ENCODE results near the gene STAT6. TPM values are rescaled to one million over a fixed set of nuclear protein-coding genes. Genes with fewer than 3 reads are reported as not detected.
"Not testable (repeated sequence)": the region's sequence is repeated elsewhere in the genome, so short reads cannot be mapped to it uniquely, and the experiment has no call there.

The STAT6 gene
- total RNA-seq, 1 donor from 2014 or later: 193 TPM

DNA sequence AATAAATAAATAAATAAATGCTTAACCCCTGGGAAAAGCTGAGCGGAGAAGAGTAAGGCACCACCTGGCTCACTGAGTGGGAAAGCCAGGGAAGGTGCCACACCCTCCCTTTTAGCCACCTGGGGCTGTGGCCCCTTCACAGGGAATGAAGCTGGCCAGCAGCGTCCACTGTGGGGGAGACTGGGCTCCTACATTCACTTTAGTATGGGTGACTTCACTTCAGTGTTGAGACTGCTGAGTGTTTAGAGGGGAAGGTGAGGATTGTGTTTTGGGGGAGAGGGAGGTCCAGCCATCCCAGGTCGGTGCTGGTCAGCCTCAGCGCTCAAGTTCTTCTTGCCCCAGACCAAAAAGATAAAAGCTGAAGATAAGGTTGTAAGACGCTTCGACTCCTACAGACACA is 20.7 kb downstream of the STAT6 start:
- intact Hi-C loops (cut with micrococcal nuclease): no loop called here

DNA sequence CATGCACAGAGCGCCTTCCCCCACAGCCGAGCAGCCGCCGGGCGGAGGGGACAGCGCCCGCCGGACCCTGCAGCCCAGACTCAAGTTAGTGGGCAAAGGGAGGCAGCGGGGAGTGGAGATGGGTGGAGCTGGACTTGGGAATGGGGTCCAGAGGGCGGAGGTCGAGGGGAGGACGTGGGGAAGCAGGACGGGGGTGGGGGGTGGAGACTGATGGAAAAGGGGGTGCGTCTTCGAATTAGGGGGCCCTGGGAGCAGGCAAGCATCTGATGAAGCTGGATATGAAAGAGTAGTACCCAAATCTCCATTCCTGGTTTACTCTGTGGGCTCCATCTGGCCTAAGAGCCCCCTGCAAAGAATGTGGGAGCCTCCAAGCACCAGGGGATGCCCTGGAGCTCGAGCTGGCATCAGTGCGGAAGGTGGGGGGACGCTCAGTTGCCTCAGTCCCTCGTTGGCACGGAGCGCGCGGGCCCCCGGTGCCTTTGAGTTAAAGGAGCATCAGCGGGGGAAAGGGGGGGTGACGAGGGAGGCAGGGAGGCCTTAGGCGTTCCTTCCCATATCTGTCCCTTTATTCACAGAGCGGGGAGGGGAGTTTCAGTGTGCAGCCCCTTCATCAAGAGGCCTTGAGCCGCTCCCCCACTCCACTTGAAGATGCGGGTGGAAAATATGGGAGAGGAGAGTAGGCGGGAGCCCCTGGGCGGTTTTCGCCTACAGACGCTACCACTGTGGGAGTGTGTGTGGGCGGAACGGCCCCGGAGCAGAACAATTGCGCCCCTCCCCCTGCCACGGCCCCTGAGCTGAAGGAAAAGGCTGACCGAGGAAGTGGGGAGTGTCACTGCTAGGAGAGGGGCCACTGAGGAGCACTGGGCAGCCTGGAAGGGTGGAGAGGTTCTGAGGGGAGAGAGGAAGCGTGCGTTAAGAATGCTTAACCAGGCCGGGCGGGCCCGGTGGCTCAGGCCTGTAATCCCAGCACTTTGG is 21.6 kb downstream of the STAT6 start:
- intact Hi-C loops (cut with micrococcal nuclease): loop anchor here (5.0 kb wide), 2 partner anchors 362 to 457 kb away; partner anchors contain the start of genes BAZ2A and NACA

DNA sequence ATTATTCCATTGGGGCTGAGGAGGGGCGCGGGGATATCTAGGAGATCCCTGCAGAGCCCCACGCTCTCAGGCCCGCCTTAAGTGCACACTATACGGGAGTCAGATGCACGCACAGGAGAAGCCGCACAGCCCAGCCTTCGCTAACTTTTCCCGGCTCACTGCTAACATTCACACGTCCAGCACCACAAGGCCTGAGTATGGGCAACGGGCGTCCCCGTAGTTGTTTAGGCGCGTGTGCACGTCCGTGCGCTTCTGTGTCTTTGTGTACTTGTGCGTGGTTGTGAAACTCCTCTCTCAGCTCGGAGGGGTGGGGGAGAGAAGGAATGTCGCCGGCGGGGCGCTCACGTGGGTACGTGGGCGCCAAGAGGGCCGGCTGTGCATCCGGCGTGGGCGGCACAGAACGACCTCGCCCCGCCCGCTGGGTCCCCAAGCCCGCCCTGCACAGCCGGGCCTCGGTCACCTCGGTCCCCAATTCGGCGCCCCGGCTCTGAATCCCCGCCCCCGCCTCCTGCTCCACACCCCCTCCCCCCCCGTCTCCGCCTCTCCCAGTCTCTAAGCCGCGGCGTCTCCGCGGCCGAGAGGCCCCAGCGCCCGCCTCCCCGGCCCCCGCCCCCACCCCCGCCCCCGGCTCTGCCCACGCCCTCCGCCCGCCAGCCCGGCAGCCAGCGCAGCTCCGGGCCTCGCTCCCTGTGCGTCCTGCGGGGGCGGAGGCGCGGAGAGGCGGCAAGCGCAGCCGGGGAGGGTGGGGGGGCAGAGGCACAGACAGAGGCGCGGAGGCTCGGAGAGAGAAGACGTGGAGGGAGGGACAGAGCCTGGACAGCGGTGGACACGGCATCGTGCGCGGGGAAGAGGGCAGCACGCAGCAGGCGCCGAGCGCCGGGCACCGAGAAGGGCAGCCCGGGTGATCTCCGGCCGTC is 22.6 kb downstream of the STAT6 start, which contains the start of gene NAB2:
Gene NAB2, plus strand, starts transcription at position 761 of the 917 bp plus-strand sequence. CDS start 158 bp downstream, outside the sequence.
- intact Hi-C loops (cut with micrococcal nuclease): loop anchor here (1.0 to 5.0 kb wide), 7 partner anchors 10 to 664 kb away; partner anchors contain the start of genes BAZ2A, CDK4, MBD6 and NACA

DNA sequence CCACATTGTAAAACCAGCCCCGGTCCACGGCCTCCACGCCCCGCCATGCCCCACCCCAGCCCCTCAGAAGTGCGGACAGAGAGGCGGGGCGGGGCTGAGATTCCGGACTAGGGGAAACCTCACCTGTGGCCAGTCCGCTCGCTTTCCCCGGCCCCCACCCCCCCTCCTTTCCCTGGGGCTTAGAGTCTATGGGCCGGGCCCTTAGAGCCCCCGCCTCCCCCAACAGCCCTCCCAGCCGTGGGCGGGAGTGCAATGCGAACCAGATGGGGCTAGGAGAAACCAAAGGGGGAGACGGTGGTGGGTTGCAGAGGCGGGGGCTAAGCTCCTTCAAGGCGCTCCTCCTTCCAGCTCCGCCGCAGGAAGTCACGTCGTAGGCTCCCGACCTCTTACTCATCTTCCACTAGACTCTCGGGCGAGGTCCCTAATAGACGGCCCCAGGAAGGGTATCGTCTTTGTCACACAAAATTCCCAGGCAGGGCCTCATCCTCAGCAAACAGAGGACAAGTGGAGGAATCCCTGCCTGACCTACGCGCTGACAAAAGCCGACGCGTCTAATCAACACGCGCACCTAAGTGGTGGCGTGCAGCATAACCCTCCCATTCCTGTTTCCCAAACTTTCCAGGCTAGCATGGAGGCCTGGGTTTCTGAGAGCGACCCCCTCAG is 23.3 kb downstream of the STAT6 start:
- intact Hi-C loops (cut with micrococcal nuclease): loop anchor here (1.0 to 5.0 kb wide), 7 partner anchors 10 to 664 kb away; partner anchors contain the start of genes BAZ2A, CDK4, MBD6 and NACA

DNA sequence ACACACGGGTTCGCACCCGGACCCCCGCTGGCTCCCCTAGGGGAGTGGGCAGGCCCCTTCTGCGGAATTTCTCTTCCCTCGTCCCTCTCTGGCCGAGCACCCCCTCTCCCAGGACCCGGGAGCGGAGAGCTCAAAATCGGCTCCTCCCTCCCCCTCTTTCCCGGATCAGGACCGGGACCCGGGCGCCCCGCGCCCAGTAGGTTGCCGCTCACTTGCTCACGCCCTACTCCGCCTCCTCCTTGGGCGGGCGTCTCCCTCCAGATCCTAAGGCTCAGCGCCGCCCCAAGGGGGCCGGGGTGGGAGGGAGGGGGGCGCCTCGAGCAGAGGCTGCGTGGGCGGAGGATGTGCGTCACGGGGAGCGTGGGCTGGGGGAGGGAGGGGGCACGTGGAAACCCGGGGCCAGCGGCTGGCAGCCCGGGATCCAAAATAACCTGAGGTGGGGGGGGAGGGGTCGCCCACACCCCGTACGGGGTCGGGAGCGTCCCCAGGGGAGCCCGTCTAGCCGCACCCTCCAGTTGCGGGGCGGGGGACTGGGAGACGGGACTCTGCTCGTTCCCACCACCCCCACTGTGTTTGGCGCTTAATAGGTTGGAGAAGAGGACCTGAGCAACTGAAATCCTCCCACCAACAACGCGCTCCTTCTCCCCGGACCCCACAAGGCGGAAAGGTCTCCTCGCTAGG is 24.0 kb downstream of the STAT6 start:
- intact Hi-C loops (cut with micrococcal nuclease): loop anchor here (5.0 kb wide), 2 partner anchors 360 to 455 kb away; partner anchors contain the start of genes BAZ2A and NACA

GRCh38 chr12:57086493-57087009 is 24.6 kb downstream of the STAT6 start:
- intact Hi-C loops (cut with micrococcal nuclease): loop anchor here (1.0 to 5.0 kb wide), 3 partner anchors 17 to 454 kb away; partner anchors contain the start of genes BAZ2A and NACA

GRCh38 chr12:57085999-57086492 is 25.1 kb downstream of the STAT6 start:
- intact Hi-C loops (cut with micrococcal nuclease): loop anchor here (1.0 to 5.0 kb wide), 3 partner anchors 17 to 454 kb away; partner anchors contain the start of genes BAZ2A and NACA

- intact Hi-C loops (cut with micrococcal nuclease): no loop called here
These were observed 30.3 kb downstream of the STAT6 start for GRCh38 chr12:57080855-57081254.

DNA sequence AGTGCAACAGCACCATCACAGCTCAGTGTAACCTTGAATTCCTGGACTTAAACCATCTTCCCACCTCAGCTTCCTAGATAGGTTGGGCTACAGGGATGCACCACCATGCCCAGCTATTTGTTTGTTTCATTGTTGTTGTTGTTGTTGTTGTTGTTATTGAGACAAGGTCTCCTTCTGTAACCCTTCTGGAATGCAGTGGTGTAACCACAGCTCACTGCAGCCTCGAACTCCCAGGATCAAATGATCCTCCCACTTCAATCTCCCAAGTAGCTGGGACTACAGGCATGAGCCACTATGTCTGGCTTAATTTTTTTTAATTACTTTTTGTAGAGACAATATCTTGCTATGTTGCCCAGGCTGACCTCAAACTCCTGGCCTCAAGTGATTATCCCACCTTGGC is 31.3 kb downstream of the STAT6 start:
- intact Hi-C loops (cut with micrococcal nuclease): no loop called here

DNA sequence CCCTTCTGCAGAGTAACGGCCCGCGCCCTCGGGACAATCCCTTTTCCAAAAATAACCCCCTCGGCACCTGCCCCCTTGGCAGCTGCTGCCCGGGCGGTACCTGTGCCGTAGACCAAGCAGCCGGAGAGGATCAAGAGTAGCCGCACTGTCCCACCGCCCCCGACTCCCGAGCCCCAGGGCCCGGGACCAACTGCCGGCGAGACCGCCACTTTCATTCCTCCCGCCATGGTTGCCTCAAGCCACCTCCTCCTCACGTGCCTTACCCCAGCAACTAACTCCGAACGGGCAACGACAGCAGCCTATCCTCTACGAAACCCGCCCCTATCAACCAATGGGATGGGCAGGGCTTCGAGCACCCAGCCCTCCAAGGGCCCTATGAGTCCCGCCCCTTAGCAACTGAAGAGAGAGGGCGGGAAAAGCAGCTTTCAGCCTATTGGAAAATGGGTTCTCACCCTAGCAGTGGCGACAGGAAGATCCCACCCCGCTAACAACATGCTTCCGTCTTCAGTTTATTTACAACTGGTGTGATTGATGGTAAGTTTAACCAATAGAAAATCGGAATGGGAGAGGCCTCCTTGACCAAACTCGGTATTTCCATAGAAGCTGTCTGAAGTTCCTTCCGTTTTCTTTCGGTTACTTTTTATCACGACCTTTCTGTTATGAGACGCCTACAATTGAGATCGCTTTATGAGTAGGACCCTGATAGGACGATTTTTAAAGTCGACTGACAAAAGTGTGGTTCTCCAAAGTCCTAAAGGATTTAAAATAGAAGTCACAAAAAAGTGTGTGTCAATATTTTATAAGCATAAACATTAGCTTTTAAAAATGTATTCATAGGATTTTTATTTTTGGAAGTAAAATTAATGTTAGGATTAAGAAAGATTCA is 32.4 kb downstream of the STAT6 start, which contains the start of gene NEMP1:
Gene NEMP1, minus strand, starts transcription at position 273 of the 886 bp plus-strand sequence. Its CDS starts 46 bp downstream, at position 227.
- intact Hi-C loops (cut with micrococcal nuclease): loop anchor here (1.0 kb wide), 5 partner anchors 9 to 394 kb away; partner anchors contain the start of gene STAT6

DNA sequence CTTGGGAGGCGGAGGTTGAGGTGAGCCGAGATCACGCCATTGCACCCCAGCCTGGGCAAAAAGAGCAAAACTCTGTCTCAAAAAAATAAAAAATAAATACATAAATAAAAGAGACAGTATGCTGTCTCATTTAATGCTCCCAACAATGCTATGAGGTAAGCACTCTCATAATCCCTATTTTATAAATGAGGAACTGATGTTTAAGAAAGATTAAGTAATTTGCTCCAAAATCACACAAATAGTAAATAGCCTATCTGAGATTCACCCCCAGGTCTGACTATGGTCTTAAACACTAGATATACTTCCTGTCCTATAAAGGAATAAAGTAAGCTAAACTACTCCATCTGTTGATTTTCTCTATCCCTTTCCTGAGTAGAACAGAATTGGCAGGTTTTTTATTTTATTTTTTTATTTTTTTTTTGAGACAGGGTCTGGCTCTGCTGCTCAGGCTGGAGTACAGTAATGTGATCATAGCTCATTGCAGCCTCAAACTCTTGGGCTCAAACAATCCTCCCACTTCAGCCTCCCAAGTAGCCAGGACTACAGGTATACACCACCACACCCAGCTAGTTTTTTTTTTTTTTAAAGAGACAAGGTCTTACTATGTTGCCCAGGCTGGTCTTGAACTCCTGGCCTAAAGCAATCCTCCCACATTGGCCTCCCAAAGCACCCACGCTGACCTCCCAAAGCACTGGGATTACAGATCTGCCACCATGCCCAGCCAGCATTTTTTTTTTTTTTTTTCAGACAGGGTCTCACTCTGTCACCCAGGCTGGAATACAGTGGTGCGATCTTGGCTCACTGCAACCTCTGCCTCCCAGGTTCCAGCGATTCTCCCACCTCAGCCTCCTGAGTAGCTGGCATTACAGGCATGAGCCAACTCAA is 37.4 kb downstream of the STAT6 start:
- intact Hi-C loops (cut with micrococcal nuclease): not testable (repeated sequence)

GRCh38 chr12:57072661-57073060 is 38.5 kb downstream of the STAT6 start:
- intact Hi-C loops (cut with micrococcal nuclease): no loop called here

DNA sequence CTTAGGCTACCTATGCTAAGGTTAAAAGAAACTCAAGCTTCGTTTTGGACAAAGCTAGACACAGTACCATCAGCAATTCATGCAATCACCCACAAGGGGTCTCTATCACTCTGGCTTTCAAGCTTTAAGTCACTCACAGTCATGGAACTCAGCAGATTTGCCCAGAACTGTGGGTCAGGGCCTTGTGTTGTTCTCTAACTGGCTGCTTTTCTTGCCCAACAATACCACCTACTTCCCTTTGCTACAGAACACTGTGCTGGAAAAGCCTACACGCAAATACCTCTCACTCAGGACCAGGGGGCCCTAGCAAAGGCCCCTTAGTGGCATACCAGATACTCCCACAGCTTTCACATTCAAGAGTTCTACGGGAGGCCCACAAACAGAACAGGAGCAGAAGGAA is 41.6 kb downstream of the STAT6 start:
- intact Hi-C loops (cut with micrococcal nuclease): loop anchor here (1.0 kb wide), 5 partner anchors 9 to 114 kb away; partner anchors contain the start of gene NEMP1

DNA sequence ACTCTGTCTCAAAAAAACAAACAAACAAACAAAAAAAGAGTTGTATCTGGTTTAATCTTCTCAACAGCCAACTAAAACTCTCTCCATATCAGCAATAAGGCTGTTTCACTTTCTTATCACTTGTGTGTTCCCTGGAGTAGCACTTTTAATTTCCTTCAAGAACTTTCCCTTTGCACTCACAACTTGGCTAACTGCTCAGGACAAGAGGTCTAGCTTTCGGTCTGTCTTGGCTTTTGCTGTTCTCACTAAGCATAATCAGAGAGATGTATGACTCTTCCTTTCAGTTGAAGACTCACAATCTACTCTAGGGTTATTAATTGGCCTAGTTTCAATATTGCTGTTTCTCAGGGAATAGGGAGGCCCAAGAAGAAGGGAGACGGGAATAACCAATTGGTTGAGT is 44.9 kb downstream of the STAT6 start:
- intact Hi-C loops (cut with micrococcal nuclease): no loop called here

- intact Hi-C loops (cut with micrococcal nuclease): loop anchor here (1.0 to 5.0 kb wide), 4 partner anchors 14 to 312 kb away; partner anchors contain the start of genes NEMP1 and PRIM1
These were observed 47.0 kb downstream of the STAT6 start for GRCh38 chr12:57063991-57064685.

- intact Hi-C loops (cut with micrococcal nuclease): no loop called here
These were observed 52.7 kb downstream of the STAT6 start for GRCh38 chr12:57058454-57058853.
